ENCODE data around the gene PTRH1. TPM values are rescaled to one million over a fixed set of nuclear protein-coding genes. Genes with fewer than 3 reads are reported as not detected.

The PTRH1 gene
- total and polyA plus RNA-seq, 10 of the 15 experiments (the other 5 are each of a cell fraction or from before 2014, with no cell fraction given): 0.69 to 38.4 (median 10.2) TPM

DNA sequence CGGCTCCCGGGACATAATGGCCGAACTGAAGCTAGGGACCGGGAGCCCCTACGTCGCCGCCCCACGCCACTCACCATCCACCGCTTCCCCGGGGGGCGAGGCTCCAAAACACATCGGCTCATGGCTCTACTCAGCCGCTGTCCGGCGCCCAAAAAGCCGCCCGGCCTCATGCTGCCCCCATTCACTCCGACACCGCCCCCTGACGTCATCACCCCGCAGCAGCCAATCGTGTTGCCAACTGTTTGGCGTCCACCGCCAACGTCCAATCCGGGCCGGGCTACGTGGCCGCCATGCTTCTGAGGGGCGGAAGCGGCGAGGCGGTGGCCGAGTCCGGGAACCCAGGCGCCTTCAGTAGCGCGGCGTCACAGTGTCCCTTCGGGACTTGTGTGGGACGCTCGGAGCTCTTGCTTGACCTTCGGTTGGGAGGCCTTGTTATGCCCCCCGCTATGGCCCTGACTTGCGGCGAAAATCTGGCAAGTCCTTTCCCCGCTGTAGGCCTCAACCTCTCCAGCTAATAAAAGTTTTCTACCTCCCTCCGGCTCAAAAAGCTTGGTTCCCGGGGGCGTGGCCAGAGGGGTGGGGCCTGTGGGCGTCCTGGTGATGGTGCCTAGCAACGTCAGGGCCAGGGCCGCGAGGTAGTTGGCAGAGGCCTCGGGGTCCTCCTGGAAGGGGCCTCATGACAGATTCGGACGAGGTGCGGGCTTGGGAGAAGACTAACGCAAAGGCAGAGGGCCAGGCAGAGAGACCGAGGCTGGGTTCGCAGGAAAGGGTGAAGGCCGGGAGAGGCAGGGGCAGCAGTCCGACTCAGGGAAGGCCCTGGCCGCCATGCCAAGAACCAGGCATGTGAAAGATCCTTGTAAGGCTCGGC, at the start of gene PTRH1, which contains the start of gene TTC16 (continued):
- TF ChIP-seq HDGF (IDR thresholded peaks at IDR 0.05): no peak
- TF ChIP-seq BCL3 (IDR thresholded peaks at IDR 0.05; ENCODE audit: borderline replicate concordance, insufficient read depth, low read depth, low read length, poor library complexity, severe bottlenecking): no peak
- TF ChIP-seq EGR1 (IDR thresholded peaks at IDR 0.05; ENCODE audit: borderline replicate concordance in 1 of 2, low read depth in 2 of 2, low read length in 2 of 2): peak in 1 of 2 experiments; percentile 52; a peak in 1 of 3 replicates
- TF ChIP-seq NFIC (IDR thresholded peaks at IDR 0.05; ENCODE audit: low read depth, low read length): no peak
- peak; percentile 94 for TF ChIP-seq NBN (IDR thresholded peaks at IDR 0.05)
- TF ChIP-seq PBX3 (IDR thresholded peaks at IDR 0.05; ENCODE audit: insufficient replicate concordance, low read depth, low read length): peak; percentile 72
- peak; percentile 82; the same call in 1 of the 2 replicates for TF ChIP-seq ZBTB40 (IDR thresholded peaks at IDR 0.05; ENCODE audit: borderline replicate concordance)
- peak; percentile 96 for TF ChIP-seq NKRF (conservative IDR thresholded peaks at IDR 0.05)
- TF ChIP-seq ETV6 (conservative IDR thresholded peaks at IDR 0.05 in 1 of 2, IDR thresholded peaks at IDR 0.05 in 1 of 2; ENCODE audit: borderline replicate concordance in 1 of 2, low read depth in 1 of 2): no peak
- peak; percentile 81 for TF ChIP-seq NFYB (IDR thresholded peaks at IDR 0.05; ENCODE audit: insufficient read depth, low read depth, low read length)
- 0 out of 2 replicates have a peak, but pooled peaks have one; percentile 39 for TF ChIP-seq LARP7 (IDR thresholded peaks at IDR 0.05)
- TF ChIP-seq ZNF217 (IDR thresholded peaks at IDR 0.05): no peak
- peak; percentile 91 for TF ChIP-seq E4F1 (IDR thresholded peaks at IDR 0.05; ENCODE audit: borderline replicate concordance, partially characterized antibody)
- no peak for TF ChIP-seq IRF5 (IDR thresholded peaks at IDR 0.05; ENCODE audit: borderline replicate concordance)

All from GM12878 (cell line).